Measurements from ENCODE around the gene SPN.
"Not testable (repeated sequence)": the region's sequence is repeated elsewhere in the genome, so short reads cannot be mapped to it uniquely, and the experiment has no call there.

- TF ChIP-seq SIN3A (IDR thresholded peaks at IDR 0.05; ENCODE audit: borderline replicate concordance, low read depth, low read length); EZH2phosphoT487 (IDR thresholded peaks at IDR 0.05; ENCODE audit: borderline replicate concordance, low read depth); NRF1 (IDR thresholded peaks at IDR 0.05; ENCODE audit: low read depth, low read length): not testable (repeated sequence)
Observed at GRCh38 chr16:29614691-29615314, 48.2 kb upstream of the SPN start.

All from SK-N-SH (cell line).